Fibroblast of lung (primary cell): ENCODE measurements around the gene STIMATE.

Experiments
- CTCF ChIP-seq, 2 donors: IDR thresholded peaks in 1 of 2; conservative IDR thresholded peaks in 1 of 2; 1 replicate in 1 of 2; 2 replicates in 1 of 2; pipeline ENCODE4 v1.5.1; 2011 to 2012; ENCODE audit warnings: low read length in 2 of 2, control low read depth in 1 of 2, inconsistent platforms in 1 of 2, low read depth in 1 of 2, mild to moderate bottlenecking in 1 of 2
- EZH2 ChIP-seq: IDR thresholded peaks from 2 replicates; pipeline ENCODE4 v1.5.1; 2012; ENCODE audit warnings: low read length, control low read depth, mild to moderate bottlenecking; ENCODE audit errors: missing control alignments

- no peak for TF ChIP-seq CTCF (conservative IDR thresholded peaks at IDR 0.05 in 1 of 2, IDR thresholded peaks at IDR 0.05 in 1 of 2; ENCODE audit: low read depth in 1 of 2, low read length in 2 of 2)
- no peak for TF ChIP-seq EZH2
These were observed 3.6 kb downstream of the STIMATE start for GRCh38 chr3:52893723-52894122.
